H9 (cell line): ENCODE measurements around the gene CDK14. TPM values are rescaled to one million over a fixed set of nuclear protein-coding genes. Genes with fewer than 3 reads are reported as not detected.

Experiments used
- DNase-seq: peaks from one replicate; pipeline ENCODE4 v3.0.0-alpha.2; 2017
- H2AFZ ChIP-seq: one replicate; pipeline ENCODE4 v1.6.1; 2013; ENCODE audit warnings: mild to moderate bottlenecking, low read length, control low read depth, moderate library complexity
- H2AK5ac ChIP-seq: 2 replicates; pipeline ENCODE4 v1.6.1; 2013; ENCODE audit warnings: low read length, control low read depth, mixed read lengths; ENCODE audit not compliant: insufficient read length
- H2BK120ac ChIP-seq: one replicate; pipeline ENCODE4 v1.6.1; 2013; ENCODE audit warnings: low read depth, mild to moderate bottlenecking, low read length, control low read depth, inconsistent platforms; ENCODE audit not compliant: poor library complexity, severe bottlenecking
- H2BK12ac ChIP-seq: 2 replicates; pipeline ENCODE4 v1.6.1; 2013; ENCODE audit warnings: low read length, control low read depth, mixed read lengths, low read depth; ENCODE audit not compliant: insufficient read length
- H2BK15ac ChIP-seq: 2 replicates; pipeline ENCODE4 v1.6.1; 2013; ENCODE audit warnings: low read depth, low read length, control low read depth
- H2BK20ac ChIP-seq: one replicate; pipeline ENCODE4 v1.6.1; 2013; ENCODE audit warnings: low read depth, mild to moderate bottlenecking, low read length, control low read depth, inconsistent platforms; ENCODE audit not compliant: poor library complexity, severe bottlenecking
- H2BK5ac ChIP-seq: 2 replicates; pipeline ENCODE4 v1.6.1; 2013; ENCODE audit warnings: low read length, control low read depth, mixed read lengths; ENCODE audit not compliant: insufficient read length
- H3K14ac ChIP-seq: 2 replicates; pipeline ENCODE4 v1.6.1; 2013; ENCODE audit warnings: low read length, control low read depth; ENCODE audit not compliant: insufficient read depth
- H3K18ac ChIP-seq: 2 replicates; pipeline ENCODE4 v1.6.1; 2013; ENCODE audit warnings: low read depth, mild to moderate bottlenecking, mixed read lengths, low read length, control low read depth; ENCODE audit not compliant: insufficient read length
- H3K23ac ChIP-seq: 2 replicates; pipeline ENCODE4 v1.6.1; 2013; ENCODE audit warnings: low read length, control low read depth, mixed read lengths, low read depth; ENCODE audit not compliant: insufficient read length
- H3K23me2 ChIP-seq: 2 replicates; pipeline ENCODE4 v1.6.1; 2013; ENCODE audit warnings: low read depth, mild to moderate bottlenecking, mixed read lengths, low read length, control low read depth; ENCODE audit not compliant: insufficient read length, poor library complexity, severe bottlenecking
- H3K27ac ChIP-seq: 2 replicates; pipeline ENCODE4 v1.5.1; 2013; ENCODE audit warnings: low read length, control low read depth, mixed read lengths, low read depth; ENCODE audit not compliant: insufficient read length
- H3K27me3 ChIP-seq: 2 replicates; pipeline ENCODE4 v1.6.1; 2013; ENCODE audit warnings: low read length, control low read depth, inconsistent platforms; ENCODE audit not compliant: insufficient read depth
- H3K4ac ChIP-seq: 2 replicates; pipeline ENCODE4 v1.6.1; 2013; ENCODE audit warnings: low read depth, mild to moderate bottlenecking, control low read depth, inconsistent platforms, low read length, moderate library complexity
- H3K4me1 ChIP-seq: 2 replicates; pipeline ENCODE4 v1.6.1; 2013; ENCODE audit warnings: low read length, control low read depth, inconsistent platforms; ENCODE audit not compliant: insufficient read depth
- H3K4me2 ChIP-seq: 2 replicates; pipeline ENCODE4 v1.6.1; 2013; ENCODE audit warnings: low read length, control low read depth, mixed read lengths; ENCODE audit not compliant: insufficient read length, insufficient read depth
- H3K56ac ChIP-seq: 2 replicates; pipeline ENCODE4 v1.6.1; 2013; ENCODE audit warnings: low read depth, mild to moderate bottlenecking, mixed read lengths, low read length, control low read depth; ENCODE audit not compliant: insufficient read length
- H3K79me1 ChIP-seq: 2 replicates; pipeline ENCODE4 v1.6.1; 2013; ENCODE audit warnings: low read depth, mild to moderate bottlenecking, moderate library complexity, low read length, control low read depth, inconsistent platforms; ENCODE audit not compliant: insufficient read depth, poor library complexity, severe bottlenecking
- H3K79me2 ChIP-seq: 2 replicates; pipeline ENCODE4 v1.6.1; 2013; ENCODE audit warnings: low read length, control low read depth, inconsistent platforms; ENCODE audit not compliant: insufficient read depth
- H3K9ac ChIP-seq: 2 replicates; pipeline ENCODE4 v1.6.1; 2013; ENCODE audit warnings: low read length, control low read depth, mixed read lengths; ENCODE audit not compliant: insufficient read length; ENCODE audit errors: extremely low read depth
- H3K9me3 ChIP-seq: one replicate; pipeline ENCODE4 v1.6.1; 2013; ENCODE audit warnings: low read depth, low read length, inconsistent platforms; ENCODE audit not compliant: control insufficient read depth
- H3T11ph ChIP-seq: one replicate; pipeline ENCODE4 v1.6.1; 2013; ENCODE audit warnings: mild to moderate bottlenecking, low read length, control low read depth, inconsistent platforms
- H4K20me1 ChIP-seq: one replicate; pipeline ENCODE4 v1.6.1; 2013; ENCODE audit not compliant: control insufficient read depth, insufficient read length, insufficient read depth
- H4K5ac ChIP-seq: 2 replicates; pipeline ENCODE4 v1.6.1; 2013; ENCODE audit warnings: low read depth, mild to moderate bottlenecking, mixed read lengths, low read length, control low read depth; ENCODE audit not compliant: insufficient read length
- H4K8ac ChIP-seq: replicated peaks from 2 replicates; pipeline ENCODE4 v1.6.1; 2013; ENCODE audit warnings: low read length, control low read depth, mixed read lengths, low read depth; ENCODE audit not compliant: insufficient read length
- H4K91ac ChIP-seq: 2 replicates; pipeline ENCODE4 v1.6.1; 2013; ENCODE audit warnings: low read depth, mild to moderate bottlenecking, moderate library complexity, mixed read lengths, low read length, control low read depth; ENCODE audit not compliant: insufficient read length
- H3K27ac Mint-ChIP-seq, 3 experiments: 2 replicates in 2 of 3; 3 replicates in 1 of 3; pipeline ENCODE4 v1.8.0; 2020 to 2021; ENCODE audit warnings: mixed read lengths in 3 of 3, mild to moderate bottlenecking in 1 of 3, moderate library complexity in 1 of 3
- H3K27me3 Mint-ChIP-seq: 2 replicates; pipeline ENCODE4 v1.8.0; 2021; ENCODE audit warnings: low read depth, mild to moderate bottlenecking, moderate library complexity, mixed read lengths
- H3K36me3 Mint-ChIP-seq, 3 experiments: 2 replicates in 2 of 3; 3 replicates in 1 of 3; pipeline ENCODE4 v1.8.0; 2020 to 2021; ENCODE audit warnings: low read depth in 3 of 3, mixed read lengths in 3 of 3; ENCODE audit not compliant: insufficient read depth in 1 of 3
- H3K4me1 Mint-ChIP-seq, 2 experiments: 2 replicates each; pipeline ENCODE4 v1.8.0; 2020; ENCODE audit warnings: mixed read lengths in 2 of 2
- H3K4me3 Mint-ChIP-seq, 2 experiments: 2 replicates in 1 of 2; 3 replicates in 1 of 2; pipeline ENCODE4 v1.8.0; 2020 to 2021; ENCODE audit warnings: mild to moderate bottlenecking in 2 of 2, mixed read lengths in 2 of 2, moderate library complexity in 1 of 2
- H3K9me3 Mint-ChIP-seq, 2 experiments: 2 replicates in 1 of 2; 3 replicates in 1 of 2; pipeline ENCODE4 v1.8.0; 2020; ENCODE audit warnings: mild to moderate bottlenecking in 2 of 2, mixed read lengths in 2 of 2, moderate library complexity in 1 of 2
- CTCF ChIP-seq: fragments of 200-600 bp; sonication (generic); conservative IDR thresholded peaks from 3 replicates; pipeline ENCODE4 v1.8.0; 2021; ENCODE audit warnings: antibody characterized with exemption, mild to moderate bottlenecking
- WGBS: extraction: QIAGEN DNeasy Blood & Tissue Kit; methylation state at CpG from one replicate; pipeline ENCODE4 v1.1.7; 2013; ENCODE audit warnings: missing lambda C conversion rate, low lambda C conversion rate, mixed read lengths; ENCODE audit not compliant: insufficient read length; ENCODE audit errors: extremely low coverage; 5-methylcytosine and 5-hydroxymethylcytosine counted together
- total RNA-seq: library from RNA; stranded (reverse); gene quantifications from 2 replicates; pipeline ENCODE4 v1.2.1, GENCODE V29; 2021

CDK14 gene
- total RNA-seq, 1 experiment from 2014 or later: 23.9 TPM

- Histone ChIP-seq H3K4ac (no peak overlapping the region), H3K4me1 (no peaks in the 10 kb centered on the region), H3K14ac (no peak overlapping the region), H2AK5ac (no peak overlapping the region), H3K23ac (no peak overlapping the region), H3K27me3 (no peaks in the 10 kb centered on the region), H3K9ac (no peak overlapping the region), H2AFZ (no peak overlapping the region), H2BK5ac (no peak overlapping the region), H3K79me2 (no peaks in the 10 kb centered on the region), H3K9me3 (no peaks in the 10 kb centered on the region), H2BK12ac (no peak overlapping the region), H2BK120ac (no peak overlapping the region), H4K20me1 (no peaks in the 10 kb centered on the region), H3T11ph (no peak overlapping the region), H3K4me2 (no peak overlapping the region), H2BK15ac (no peak overlapping the region), H4K91ac (no peak overlapping the region), H4K5ac (no peak overlapping the region), H3K18ac (no peak overlapping the region), H2BK20ac (no peak overlapping the region), H3K79me1 (no peaks in the 10 kb centered on the region), H4K8ac (no peak overlapping the region), H3K56ac (no peak overlapping the region), H3K23me2 (no peaks in the 10 kb centered on the region), H3K27ac (no peak overlapping the region)
- Mint-ChIP-seq H3K27ac (no peak overlapping the region), H3K36me3 (peaks cover 16 to 19% (median 19%) of the 10 kb centered on the region in 3 experiments), H3K27me3 (no peaks in the 10 kb centered on the region), H3K4me1 (peaks cover 6 to 10% of the 10 kb centered on the region in 2 experiments), H3K4me3 (no peak overlapping the region), H3K9me3 (peaks cover 15 to 18% of the 10 kb centered on the region in 2 experiments; a peak in 4 of 5 replicates)
- TF ChIP-seq CTCF: no peak
- DNase-seq: no peak
- WGBS: no CpG with 5 or more reads among the region's 3 CpGs
These were observed 243.7 kb downstream of the CDK14 start for GRCh38 chr7:90839727-90840291.
